Stimulated activated CD4-positive, alpha-beta T cell treated with anti-CD3 and anti-CD28 coated beads, TNF-alpha, amount 100 ng/mL, for 4 hours (primary cell): ENCODE data around the gene IQSEC3.
"Not testable (repeated sequence)": the region's sequence is repeated elsewhere in the genome, so short reads cannot be mapped to it uniquely, and the experiment has no call there.

Experiments used
- DNase-seq, 3 experiments: peaks; one replicate each; pipeline ENCODE4 v3.0.0-alpha.2; 2020; ENCODE audit warnings: low read depth in 3 of 3

Gene IQSEC3

GRCh38 chr12:66428-66781 lies at the start of gene IQSEC3:
IQSEC3 (plus strand) TSS chr12:66767; CDS start chr12:66883, 116 bp downstream.
- DNase-seq, result not testable (repeated sequence)

GRCh38 chr12:17370-18340 lies 48.9 kb upstream of the IQSEC3 start:
- not testable (repeated sequence) for DNase-seq

DNA sequence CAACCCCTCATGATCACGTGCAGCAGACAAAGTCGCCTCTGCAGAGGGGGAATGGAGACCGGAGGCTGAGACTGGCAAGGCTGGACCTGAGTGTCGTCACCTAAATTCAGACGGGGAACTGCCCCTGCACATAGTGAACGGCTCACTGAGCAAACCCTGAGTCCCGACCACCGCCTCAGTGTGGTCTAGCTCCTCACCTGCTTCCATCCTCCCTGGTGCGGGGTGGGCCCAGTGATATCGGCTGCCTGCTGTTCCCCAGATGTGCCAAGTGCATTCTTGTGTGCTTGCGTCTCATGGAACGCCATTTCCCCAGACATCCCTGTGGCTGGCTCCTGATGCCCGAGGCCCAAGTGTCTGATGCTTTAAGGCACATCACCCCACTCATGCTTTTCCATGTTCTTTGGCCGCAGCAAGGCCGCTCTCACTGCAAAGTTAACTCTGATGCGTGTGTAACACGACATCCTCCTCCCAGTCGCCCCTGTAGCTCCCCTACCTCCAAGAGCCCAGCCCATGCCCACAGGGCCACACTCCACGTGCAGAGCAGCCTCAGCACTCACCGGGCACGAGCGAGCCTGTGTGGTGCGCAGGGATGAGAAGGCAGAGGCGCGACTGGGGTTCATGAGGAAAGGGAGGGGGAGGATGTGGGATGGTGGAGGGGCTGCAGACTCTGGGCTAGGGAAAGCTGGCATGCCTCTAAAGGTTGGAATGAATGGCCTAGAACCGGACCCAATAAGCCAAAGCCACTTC lies 47.6 kb upstream of the IQSEC3 start:
- DNase-seq, result not testable (repeated sequence)

DNA sequence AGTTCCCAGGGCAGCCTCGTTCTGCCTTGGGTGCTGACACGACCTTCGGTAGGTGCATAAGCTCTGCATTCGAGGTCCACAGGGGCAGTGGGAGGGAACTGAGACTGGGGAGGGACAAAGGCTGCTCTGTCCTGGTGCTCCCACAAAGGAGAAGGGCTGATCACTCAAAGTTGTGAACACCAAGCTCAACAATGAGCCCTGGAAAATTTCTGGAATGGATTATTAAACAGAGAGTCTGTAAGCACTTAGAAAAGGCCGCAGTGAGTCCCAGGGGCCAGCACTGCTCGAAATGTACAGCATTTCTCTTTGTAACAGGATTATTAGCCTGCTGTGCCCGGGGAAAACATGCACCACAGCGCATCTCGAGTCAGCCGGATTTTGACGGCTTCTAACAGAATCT lies 46.7 kb upstream of the IQSEC3 start:
- not testable (repeated sequence) for DNase-seq

- DNase-seq, result no peak
These were observed 45.8 kb upstream of the IQSEC3 start for GRCh38 chr12:20757-21156.

DNA sequence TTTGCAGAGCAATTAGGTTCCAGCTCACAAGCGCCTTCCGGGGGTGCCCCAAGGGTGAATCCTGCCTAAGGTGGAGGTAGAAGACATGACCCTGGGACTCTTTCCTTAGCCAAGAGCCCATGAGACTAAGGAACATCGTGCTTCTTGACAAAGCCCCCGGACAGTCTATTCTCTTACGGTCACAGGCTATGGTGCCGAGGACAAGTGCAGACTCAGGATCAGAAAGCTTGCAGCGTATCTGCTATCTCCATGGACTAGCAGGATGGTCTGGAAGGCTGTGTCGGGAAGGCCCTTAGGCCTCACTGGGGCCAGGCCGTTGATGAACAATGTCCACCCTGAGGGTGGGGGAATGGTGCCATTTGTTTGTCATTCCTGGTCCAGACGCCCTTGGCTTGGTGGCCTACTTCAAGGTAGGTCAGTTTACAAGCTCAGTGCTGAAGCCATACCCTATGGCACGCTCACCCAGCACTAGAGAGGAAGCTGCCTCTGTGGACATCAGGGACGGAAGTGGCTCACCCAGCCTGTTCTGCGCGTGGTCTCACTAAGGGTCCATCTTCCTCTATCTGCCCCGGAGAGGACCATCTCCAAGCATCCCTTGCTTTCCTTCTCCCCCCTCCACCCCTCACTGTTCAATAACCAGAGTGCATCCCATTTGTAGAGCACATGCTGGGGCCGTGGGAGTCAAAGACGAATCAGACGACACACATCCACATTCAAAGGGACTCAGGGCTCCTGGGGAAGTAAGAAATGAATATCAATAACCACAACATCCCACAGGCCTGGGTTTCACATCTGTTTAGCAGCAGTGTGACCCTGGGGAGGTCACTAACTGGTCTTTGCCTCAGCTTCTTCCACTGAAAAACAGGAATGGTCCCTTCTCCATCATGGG lies 45.0 kb upstream of the IQSEC3 start:
- DNase-seq, result no peak

- DNase-seq, result no peak
These were observed 44.4 kb upstream of the IQSEC3 start for GRCh38 chr12:22190-22529.

- no peak for DNase-seq
These were observed 43.9 kb upstream of the IQSEC3 start for GRCh38 chr12:22530-23201.

DNA sequence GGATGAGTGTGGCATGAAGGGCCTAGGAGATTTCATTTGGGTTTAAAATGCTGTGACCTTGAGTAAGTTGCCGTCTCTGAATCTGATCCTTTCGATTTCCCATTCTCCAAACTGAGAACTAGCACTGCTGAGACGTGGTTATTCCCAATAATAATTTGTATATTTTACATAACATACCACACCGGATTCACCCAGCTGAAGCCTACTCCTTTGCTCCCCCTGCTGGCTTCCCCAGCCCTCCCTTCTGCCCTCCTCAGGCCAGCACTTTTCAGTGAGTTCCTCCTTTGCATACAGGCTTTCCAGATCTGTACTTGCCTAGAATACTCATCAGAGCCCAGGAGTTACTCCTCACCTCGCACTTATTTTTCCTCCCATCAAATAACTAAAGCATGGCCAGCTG lies 38.7 kb upstream of the IQSEC3 start:
- DNase-seq, result not testable (repeated sequence)

DNA sequence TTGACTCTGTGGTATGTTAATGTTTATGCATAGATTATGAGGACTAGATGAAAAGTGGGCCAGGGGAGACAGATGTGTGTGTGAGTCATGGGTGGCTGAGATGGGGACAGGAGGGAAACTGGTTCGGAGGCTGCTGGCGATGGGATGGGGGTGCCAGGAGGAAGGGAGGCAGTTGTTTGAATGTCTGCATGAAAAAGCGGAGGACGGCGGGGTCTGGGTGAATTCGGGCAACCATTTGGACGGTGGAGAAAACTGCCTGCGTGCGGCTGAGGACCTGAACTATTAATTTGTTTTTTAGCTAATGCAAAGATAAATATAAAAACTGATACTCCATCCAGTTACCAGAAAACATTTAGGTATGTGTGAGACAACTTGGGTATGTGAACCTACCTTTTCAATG lies 27.8 kb upstream of the IQSEC3 start:
- DNase-seq, result not testable (repeated sequence)

DNA sequence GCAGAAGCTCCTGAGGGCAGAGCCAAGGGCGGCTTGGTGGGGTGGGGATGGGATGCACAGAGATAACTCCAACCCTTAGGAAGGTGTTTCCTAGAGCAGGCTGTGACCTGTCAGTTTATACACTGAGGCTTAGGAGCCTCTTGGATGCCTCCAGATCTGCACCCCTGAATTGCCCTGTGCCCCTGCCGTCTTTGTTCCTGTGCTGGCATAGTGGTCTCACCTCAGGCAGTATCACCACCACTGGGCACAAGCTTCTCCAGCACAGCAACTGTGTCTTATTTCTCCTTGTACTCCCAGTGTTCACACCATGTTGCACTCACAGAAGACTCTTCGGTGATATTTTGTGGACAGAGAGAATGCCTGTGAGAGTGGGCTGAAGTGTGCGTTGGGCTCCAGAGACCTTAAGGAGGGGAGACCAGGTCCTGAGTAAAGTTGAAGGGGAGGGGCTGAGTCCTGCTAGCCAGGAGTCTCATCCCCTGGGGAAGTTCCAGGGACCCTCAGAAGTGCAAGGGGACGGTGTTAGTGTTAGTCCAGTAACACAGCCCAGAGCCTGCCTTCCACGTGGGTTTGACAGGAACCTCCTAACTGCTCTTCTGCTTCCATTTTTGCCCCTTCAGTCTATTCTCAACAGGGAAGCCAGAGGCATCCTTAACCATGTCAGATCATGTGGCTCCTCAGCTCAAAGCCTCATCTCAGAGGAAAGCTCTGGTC lies 26.9 kb upstream of the IQSEC3 start:
- DNase-seq, result not testable (repeated sequence)

GRCh38 chr12:44352-44751 lies 22.2 kb upstream of the IQSEC3 start:
- DNase-seq, result not testable (repeated sequence)

- not testable (repeated sequence) for DNase-seq
These were observed 21.2 kb upstream of the IQSEC3 start for GRCh38 chr12:45235-45990.

DNA sequence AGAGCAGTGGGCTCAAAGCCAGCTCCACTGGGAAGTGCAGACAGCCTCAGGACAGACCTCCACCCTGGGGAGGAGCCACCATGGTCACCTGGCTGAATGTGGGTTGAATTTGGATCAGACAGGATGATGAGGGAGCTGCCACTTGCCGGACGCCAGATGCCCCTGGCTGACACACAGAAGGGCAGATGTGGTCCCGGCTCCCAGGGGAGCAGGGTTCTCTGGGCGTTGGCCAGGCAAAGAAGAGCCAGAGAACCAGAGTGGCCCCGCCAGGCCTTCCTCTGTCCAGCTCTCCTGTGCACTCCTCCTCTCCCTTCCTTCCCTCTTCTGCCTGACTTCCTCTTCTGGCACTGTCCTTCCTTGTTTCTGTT lies 20.6 kb upstream of the IQSEC3 start:
- not testable (repeated sequence) for DNase-seq

- DNase-seq, result not testable (repeated sequence)
These were observed 20.0 kb upstream of the IQSEC3 start for GRCh38 chr12:46542-46941.

GRCh38 chr12:47699-48226 lies 18.8 kb upstream of the IQSEC3 start:
- not testable (repeated sequence) for DNase-seq

DNA sequence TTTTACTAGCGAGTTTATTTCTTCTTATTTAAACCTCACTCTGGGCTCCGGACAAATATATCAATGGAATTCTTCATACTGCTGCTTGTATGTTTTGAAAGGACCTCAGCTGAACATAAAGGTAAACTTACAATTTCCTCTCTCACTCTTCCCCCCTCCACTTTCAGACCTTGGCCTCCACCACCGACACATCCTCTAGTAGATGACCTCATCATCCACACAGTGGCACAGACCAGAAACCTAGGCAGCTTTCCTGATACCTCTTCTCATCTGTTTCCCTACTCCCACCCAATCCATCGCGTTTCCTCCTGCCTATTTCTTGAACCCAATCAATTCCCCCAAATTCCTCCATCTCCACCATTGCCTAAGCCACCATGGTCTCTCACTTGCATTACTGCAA lies 17.4 kb upstream of the IQSEC3 start:
- not testable (repeated sequence) for DNase-seq

GRCh38 chr12:51087-51486 lies 15.5 kb upstream of the IQSEC3 start:
- not testable (repeated sequence) for DNase-seq

DNA sequence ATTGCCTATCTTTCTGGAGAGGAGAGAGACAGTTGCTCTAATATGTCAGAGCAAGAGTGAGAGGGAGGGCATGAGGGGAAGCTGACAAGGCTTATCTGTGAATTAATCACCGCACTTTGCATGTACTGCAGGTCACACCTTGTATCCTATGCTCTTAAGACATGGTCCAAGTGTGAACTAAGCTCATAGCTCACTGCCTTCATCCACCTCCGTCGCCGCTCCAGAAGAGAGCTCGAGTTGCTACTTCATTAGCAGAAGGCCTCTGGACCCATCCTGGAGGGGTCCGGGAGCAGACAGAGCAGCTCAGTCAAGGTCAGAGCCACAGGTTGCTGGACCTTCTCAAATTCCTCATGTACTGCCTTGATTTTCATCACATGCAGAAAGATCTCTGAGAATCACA lies 14.6 kb upstream of the IQSEC3 start:
- not testable (repeated sequence) for DNase-seq
